SK-N-SH treated with all-trans-retinoic acid at 6 μM for 48 hours (cell line): Measurements from ENCODE around the gene FAM174C.

Experiments
- ATAC-seq: fragments of 200-7000 bp; cut with Tn5 transposase; 3 replicates; pipeline ENCODE4 v1.9.1; 2020; ENCODE audit warnings: mild to moderate bottlenecking, moderate library complexity
- ARNTL ChIP-seq: fragments of 450-650 bp; formaldehyde crosslinking; IDR thresholded peaks from 2 replicates; pipeline ENCODE4 v1.5.0; 2020; ENCODE audit warnings: low read depth, mild to moderate bottlenecking, moderate library complexity, borderline replicate concordance
- BACH2 ChIP-seq: fragments of 250-450 bp; sonication (Bioruptor Pico); IDR thresholded peaks from 2 replicates; pipeline ENCODE4 v1.9.0; 2021; ENCODE audit warnings: mild to moderate bottlenecking, borderline replicate concordance
- CSDC2 ChIP-seq: fragments of 250-450 bp; sonication (Bioruptor Pico); IDR thresholded peaks from 2 replicates; pipeline ENCODE4 v1.5.0; 2020; ENCODE audit warnings: mild to moderate bottlenecking, moderate library complexity
- ESRRG ChIP-seq: fragments of 250-450 bp; sonication (Bioruptor Pico); IDR thresholded peaks from 2 replicates; pipeline ENCODE4 v1.6.1; 2021; ENCODE audit warnings: mild to moderate bottlenecking
- GLIS3 ChIP-seq: fragments of 250-450 bp; sonication (Bioruptor Pico); IDR thresholded peaks from 2 replicates; pipeline ENCODE4 v1.5.0; 2020; ENCODE audit warnings: mild to moderate bottlenecking, moderate library complexity
- ISL1 ChIP-seq: fragments of 250-450 bp; sonication (Bioruptor Pico); IDR thresholded peaks from 2 replicates; pipeline ENCODE4 v2.1.2; 2022; ENCODE audit warnings: mild to moderate bottlenecking, moderate library complexity
- OSR1 ChIP-seq: fragments of 250-450 bp; sonication (Bioruptor Pico); IDR thresholded peaks from 2 replicates; pipeline ENCODE4 v1.8.0; 2022; ENCODE audit warnings: moderate library complexity, mild to moderate bottlenecking, inconsistent platforms
- PPARA ChIP-seq: fragments of 250-450 bp; sonication (Bioruptor Pico); IDR thresholded peaks from 2 replicates; pipeline ENCODE4 v1.5.0; 2020; ENCODE audit warnings: mild to moderate bottlenecking, borderline replicate concordance
- RARB ChIP-seq: fragments of 250-450 bp; sonication (Bioruptor Pico); IDR thresholded peaks from 2 replicates; pipeline ENCODE4 v1.8.0; 2021; ENCODE audit warnings: mild to moderate bottlenecking, moderate library complexity
- SNAI2 ChIP-seq: fragments of 250-450 bp; sonication (Bioruptor Pico); IDR thresholded peaks from 2 replicates; pipeline ENCODE4 v1.5.0; 2020; ENCODE audit warnings: mild to moderate bottlenecking, moderate library complexity
- TCF4 ChIP-seq: fragments of 250-450 bp; sonication (Bioruptor Pico); IDR thresholded peaks from 2 replicates; pipeline ENCODE4 v1.8.0; 2021; ENCODE audit warnings: mild to moderate bottlenecking, moderate library complexity, borderline replicate concordance
- TOX ChIP-seq: fragments of 250-450 bp; sonication (Bioruptor Pico); IDR thresholded peaks from 2 replicates; pipeline ENCODE4 v1.8.0; 2021; ENCODE audit warnings: mild to moderate bottlenecking, moderate library complexity, borderline replicate concordance
- ZC3H10 ChIP-seq: fragments of 250-450 bp; sonication (Bioruptor Pico); IDR thresholded peaks from 2 replicates; pipeline ENCODE4 v1.5.1; 2021; ENCODE audit warnings: mild to moderate bottlenecking, moderate library complexity
- ZFP3 ChIP-seq: fragments of 250-450 bp; sonication (Bioruptor Pico); IDR thresholded peaks from 2 replicates; pipeline ENCODE4 v1.5.0; 2020; ENCODE audit warnings: mild to moderate bottlenecking, moderate library complexity
- ZFP30 ChIP-seq: fragments of 450-650 bp; formaldehyde crosslinking; IDR thresholded peaks from 2 replicates; pipeline ENCODE4 v1.5.0; 2022; ENCODE audit warnings: mild to moderate bottlenecking, moderate library complexity
- ZNF565 ChIP-seq: fragments of 450-650 bp; formaldehyde crosslinking; conservative IDR thresholded peaks from 2 replicates; pipeline ENCODE4 v1.5.0; 2020; ENCODE audit warnings: low read depth, mild to moderate bottlenecking, moderate library complexity
- ZNF70 ChIP-seq: fragments of 450-650 bp; formaldehyde crosslinking; IDR thresholded peaks from 2 replicates; pipeline ENCODE4 v1.5.0; 2020; ENCODE audit warnings: mild to moderate bottlenecking, moderate library complexity
- ZNF8 ChIP-seq: fragments of 450-650 bp; formaldehyde crosslinking; IDR thresholded peaks from 2 replicates; pipeline ENCODE4 v1.5.0; 2020; ENCODE audit warnings: mild to moderate bottlenecking, moderate library complexity
- TF ChIP-seq, protein P1 (sequence below): fragments of 250-450 bp; sonication (Bioruptor Pico); IDR thresholded peaks from 2 replicates; pipeline ENCODE4 v1.8.0; 2021; ENCODE audit warnings: low read depth, mild to moderate bottlenecking, moderate library complexity, borderline replicate concordance
- TF ChIP-seq, protein P2 (sequence below): fragments of 250-450 bp; sonication (Bioruptor Pico); IDR thresholded peaks from 2 replicates; pipeline ENCODE4 v1.8.0; 2020; ENCODE audit warnings: mild to moderate bottlenecking, moderate library complexity, borderline replicate concordance
- TF ChIP-seq, protein P3 (sequence below): fragments of 250-450 bp; sonication (Bioruptor Pico); IDR thresholded peaks from 2 replicates; pipeline ENCODE4 v1.5.1; 2020; ENCODE audit warnings: low read depth, mild to moderate bottlenecking, moderate library complexity
- TF ChIP-seq, protein P4 (sequence below): fragments of 250-450 bp; sonication (Bioruptor Pico); IDR thresholded peaks from 2 replicates; pipeline ENCODE4 v1.5.0; 2020; ENCODE audit warnings: mild to moderate bottlenecking, moderate library complexity
- TF ChIP-seq, protein P5 (sequence below): fragments of 250-450 bp; sonication (Bioruptor Pico); IDR thresholded peaks from 2 replicates; pipeline ENCODE4 v1.5.1; 2021; ENCODE audit warnings: mild to moderate bottlenecking, moderate library complexity

The FAM174C gene

DNA sequence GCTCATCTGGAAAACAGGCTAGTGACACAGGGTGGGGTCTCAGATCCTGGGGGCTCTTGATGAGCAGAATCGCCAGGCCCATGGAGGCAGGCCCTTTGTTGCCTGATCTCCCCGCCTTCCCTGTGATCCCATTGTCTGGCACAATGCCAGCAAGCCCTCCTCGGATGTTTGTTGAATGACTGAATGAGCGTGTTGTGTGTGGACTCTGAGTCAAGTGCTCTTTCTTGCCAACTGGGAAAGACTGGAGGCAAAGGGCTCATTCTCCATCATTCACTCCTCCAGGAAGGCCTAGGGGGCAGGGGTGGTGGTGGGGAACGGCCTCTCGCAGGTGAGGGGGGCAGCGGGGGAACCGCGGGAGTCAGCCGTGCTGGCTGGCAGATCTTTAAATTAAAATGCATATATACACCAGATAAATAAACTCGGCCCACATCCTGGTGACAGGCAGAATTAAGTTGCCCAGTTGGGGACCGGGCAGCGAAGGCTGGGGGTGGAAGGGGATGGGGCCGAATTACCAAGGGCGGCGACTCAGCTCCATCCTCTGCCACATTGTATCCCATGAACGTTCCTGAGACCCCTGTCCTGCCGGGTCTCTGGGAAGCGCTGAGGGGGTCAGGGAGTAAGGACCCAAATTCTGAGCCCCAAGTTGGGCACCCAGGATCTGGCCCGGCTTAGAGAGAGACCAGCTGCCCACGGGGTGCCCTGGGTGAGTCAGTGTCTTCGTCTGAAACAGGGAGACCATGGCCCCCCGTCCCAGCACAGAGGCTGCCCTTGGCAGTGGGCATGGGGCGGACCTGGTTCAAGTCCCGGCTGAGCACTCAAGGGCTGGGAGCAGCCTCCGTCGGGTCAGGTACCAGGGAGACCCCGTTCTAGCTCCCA is 34.9 kb downstream of the FAM174C start:
- ATAC-seq: no peak
- TF ChIP-seq ISL1 (CRISPR knock-in tag) (no peak), RARB (CRISPR knock-in tag) (no peak), ZNF565 (CRISPR knock-in tag) (no peak), ZFP30 (CRISPR knock-in tag) (no peak), ZFP3 (CRISPR knock-in tag) (no peak), BACH2 (CRISPR knock-in tag) (no peak), GLIS3 (CRISPR knock-in tag) (no peak), PPARA (CRISPR knock-in tag) (no peak), ESRRG (CRISPR knock-in tag) (no peak), TOX (CRISPR knock-in tag) (no peak), OSR1 (CRISPR knock-in tag) (no peak), TCF4 (CRISPR knock-in tag) (no peak), ZC3H10 (no peak), CSDC2 (CRISPR knock-in tag) (no peak), SNAI2 (CRISPR knock-in tag) (no peak), ZNF70 (CRISPR knock-in tag) (no peak)
- TF ChIP-seq, protein P1, sequence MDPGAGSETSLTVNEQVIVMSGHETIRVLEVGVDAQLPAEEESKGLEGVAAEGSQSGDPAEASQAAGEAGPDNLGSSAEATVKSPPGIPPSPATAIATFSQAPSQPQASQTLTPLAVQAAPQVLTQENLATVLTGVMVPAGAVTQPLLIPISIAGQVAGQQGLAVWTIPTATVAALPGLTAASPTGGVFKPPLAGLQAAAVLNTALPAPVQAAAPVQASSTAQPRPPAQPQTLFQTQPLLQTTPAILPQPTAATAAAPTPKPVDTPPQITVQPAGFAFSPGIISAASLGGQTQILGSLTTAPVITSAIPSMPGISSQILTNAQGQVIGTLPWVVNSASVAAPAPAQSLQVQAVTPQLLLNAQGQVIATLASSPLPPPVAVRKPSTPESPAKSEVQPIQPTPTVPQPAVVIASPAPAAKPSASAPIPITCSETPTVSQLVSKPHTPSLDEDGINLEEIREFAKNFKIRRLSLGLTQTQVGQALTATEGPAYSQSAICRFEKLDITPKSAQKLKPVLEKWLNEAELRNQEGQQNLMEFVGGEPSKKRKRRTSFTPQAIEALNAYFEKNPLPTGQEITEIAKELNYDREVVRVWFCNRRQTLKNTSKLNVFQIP: no peak
- TF ChIP-seq, protein P2, sequence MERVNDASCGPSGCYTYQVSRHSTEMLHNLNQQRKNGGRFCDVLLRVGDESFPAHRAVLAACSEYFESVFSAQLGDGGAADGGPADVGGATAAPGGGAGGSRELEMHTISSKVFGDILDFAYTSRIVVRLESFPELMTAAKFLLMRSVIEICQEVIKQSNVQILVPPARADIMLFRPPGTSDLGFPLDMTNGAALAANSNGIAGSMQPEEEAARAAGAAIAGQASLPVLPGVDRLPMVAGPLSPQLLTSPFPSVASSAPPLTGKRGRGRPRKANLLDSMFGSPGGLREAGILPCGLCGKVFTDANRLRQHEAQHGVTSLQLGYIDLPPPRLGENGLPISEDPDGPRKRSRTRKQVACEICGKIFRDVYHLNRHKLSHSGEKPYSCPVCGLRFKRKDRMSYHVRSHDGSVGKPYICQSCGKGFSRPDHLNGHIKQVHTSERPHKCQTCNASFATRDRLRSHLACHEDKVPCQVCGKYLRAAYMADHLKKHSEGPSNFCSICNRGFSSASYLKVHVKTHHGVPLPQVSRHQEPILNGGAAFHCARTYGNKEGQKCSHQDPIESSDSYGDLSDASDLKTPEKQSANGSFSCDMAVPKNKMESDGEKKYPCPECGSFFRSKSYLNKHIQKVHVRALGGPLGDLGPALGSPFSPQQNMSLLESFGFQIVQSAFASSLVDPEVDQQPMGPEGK (CRISPR knock-in tag): no peak

DNA sequence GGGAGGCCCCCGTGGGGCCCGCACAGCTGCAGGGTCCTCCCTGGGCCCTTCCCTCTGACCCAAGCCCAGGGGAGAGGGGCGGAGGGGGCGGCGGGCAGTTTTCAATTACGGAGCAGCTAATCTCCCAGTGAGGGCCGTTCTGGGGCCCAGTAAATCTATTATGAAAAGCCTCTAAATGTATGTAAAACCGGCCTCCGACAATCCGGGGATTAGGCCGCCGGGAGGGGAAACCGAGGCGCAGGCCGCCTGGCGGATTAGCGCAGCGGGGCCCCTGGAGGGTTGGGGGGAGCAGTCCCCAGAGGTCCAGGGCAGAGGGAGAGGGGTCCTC is 35.5 kb downstream of the FAM174C start:
- ATAC-seq: no peak
- TF ChIP-seq CSDC2 (CRISPR knock-in tag) (no peak), TCF4 (CRISPR knock-in tag) (no peak), ZNF8 (no peak), ZC3H10 (no peak), SNAI2 (CRISPR knock-in tag) (no peak), ZNF70 (CRISPR knock-in tag) (no peak)

DNA sequence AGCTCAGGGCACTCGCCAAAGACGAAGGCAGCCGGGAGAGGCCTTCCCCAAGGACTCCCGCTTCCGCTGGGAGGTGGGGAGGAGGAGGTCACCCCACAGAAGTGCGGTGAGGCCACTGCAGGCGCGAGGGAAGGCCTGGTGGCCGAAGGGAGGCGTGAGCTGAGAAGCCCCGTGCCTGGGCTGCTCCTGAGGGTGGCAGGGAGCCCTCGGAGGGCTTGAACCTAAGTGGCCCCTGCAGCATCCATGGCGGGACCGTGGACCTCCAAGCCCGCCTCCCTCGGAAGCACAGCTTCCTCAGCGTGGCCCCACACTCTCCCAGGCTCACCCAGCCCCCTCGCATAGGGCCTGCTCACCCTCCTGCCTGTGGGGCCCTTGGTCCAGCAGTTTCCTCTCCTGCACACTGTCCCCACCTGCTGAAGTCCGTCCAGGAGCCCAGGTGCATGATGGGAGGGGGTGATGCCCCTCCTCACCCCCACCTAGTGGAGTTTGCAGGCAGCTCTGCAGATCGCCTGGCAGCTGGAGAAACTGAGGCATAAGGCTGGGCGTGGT is 36.3 kb downstream of the FAM174C start:
- ATAC-seq: no peak
- TF ChIP-seq TCF4 (CRISPR knock-in tag) (no peak), BACH2 (CRISPR knock-in tag) (no peak), ZNF565 (CRISPR knock-in tag) (no peak), CSDC2 (CRISPR knock-in tag) (no peak), ZFP30 (CRISPR knock-in tag) (no peak), SNAI2 (CRISPR knock-in tag) (no peak), ZC3H10 (no peak), ARNTL (no peak), OSR1 (CRISPR knock-in tag) (no peak), ZFP3 (CRISPR knock-in tag) (no peak), RARB (CRISPR knock-in tag) (no peak), ZNF70 (CRISPR knock-in tag) (no peak), TOX (CRISPR knock-in tag) (no peak), ZNF8 (no peak)
- TF ChIP-seq, protein P3, sequence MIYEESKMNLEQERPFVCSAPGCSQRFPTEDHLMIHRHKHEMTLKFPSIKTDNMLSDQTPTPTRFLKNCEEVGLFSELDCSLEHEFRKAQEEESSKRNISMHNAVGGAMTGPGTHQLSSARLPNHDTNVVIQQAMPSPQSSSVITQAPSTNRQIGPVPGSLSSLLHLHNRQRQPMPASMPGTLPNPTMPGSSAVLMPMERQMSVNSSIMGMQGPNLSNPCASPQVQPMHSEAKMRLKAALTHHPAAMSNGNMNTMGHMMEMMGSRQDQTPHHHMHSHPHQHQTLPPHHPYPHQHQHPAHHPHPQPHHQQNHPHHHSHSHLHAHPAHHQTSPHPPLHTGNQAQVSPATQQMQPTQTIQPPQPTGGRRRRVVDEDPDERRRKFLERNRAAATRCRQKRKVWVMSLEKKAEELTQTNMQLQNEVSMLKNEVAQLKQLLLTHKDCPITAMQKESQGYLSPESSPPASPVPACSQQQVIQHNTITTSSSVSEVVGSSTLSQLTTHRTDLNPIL (CRISPR knock-in tag): no peak
- TF ChIP-seq, protein P4, sequence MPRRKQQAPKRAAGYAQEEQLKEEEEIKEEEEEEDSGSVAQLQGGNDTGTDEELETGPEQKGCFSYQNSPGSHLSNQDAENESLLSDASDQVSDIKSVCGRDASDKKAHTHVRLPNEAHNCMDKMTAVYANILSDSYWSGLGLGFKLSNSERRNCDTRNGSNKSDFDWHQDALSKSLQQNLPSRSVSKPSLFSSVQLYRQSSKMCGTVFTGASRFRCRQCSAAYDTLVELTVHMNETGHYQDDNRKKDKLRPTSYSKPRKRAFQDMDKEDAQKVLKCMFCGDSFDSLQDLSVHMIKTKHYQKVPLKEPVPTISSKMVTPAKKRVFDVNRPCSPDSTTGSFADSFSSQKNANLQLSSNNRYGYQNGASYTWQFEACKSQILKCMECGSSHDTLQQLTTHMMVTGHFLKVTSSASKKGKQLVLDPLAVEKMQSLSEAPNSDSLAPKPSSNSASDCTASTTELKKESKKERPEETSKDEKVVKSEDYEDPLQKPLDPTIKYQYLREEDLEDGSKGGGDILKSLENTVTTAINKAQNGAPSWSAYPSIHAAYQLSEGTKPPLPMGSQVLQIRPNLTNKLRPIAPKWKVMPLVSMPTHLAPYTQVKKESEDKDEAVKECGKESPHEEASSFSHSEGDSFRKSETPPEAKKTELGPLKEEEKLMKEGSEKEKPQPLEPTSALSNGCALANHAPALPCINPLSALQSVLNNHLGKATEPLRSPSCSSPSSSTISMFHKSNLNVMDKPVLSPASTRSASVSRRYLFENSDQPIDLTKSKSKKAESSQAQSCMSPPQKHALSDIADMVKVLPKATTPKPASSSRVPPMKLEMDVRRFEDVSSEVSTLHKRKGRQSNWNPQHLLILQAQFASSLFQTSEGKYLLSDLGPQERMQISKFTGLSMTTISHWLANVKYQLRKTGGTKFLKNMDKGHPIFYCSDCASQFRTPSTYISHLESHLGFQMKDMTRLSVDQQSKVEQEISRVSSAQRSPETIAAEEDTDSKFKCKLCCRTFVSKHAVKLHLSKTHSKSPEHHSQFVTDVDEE (CRISPR knock-in tag): no peak
- TF ChIP-seq, protein P1: no peak
- TF ChIP-seq, protein P2 (CRISPR knock-in tag): no peak
- TF ChIP-seq, protein P5, sequence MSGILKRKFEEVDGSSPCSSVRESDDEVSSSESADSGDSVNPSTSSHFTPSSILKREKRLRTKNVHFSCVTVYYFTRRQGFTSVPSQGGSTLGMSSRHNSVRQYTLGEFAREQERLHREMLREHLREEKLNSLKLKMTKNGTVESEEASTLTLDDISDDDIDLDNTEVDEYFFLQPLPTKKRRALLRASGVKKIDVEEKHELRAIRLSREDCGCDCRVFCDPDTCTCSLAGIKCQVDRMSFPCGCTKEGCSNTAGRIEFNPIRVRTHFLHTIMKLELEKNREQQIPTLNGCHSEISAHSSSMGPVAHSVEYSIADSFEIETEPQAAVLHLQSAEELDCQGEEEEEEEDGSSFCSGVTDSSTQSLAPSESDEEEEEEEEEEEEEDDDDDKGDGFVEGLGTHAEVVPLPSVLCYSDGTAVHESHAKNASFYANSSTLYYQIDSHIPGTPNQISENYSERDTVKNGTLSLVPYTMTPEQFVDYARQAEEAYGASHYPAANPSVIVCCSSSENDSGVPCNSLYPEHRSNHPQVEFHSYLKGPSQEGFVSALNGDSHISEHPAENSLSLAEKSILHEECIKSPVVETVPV (CRISPR knock-in tag): no peak
